HL-60 (cell line): ENCODE results near the gene CHTF18.

ENCODE experiments used
- DNase-seq, 2 experiments: peaks; one replicate each; pipeline ENCODE4 v3.0.0-alpha.2; 2010 to 2020; ENCODE audit warnings: low read depth in 1 of 2, low spot score in 1 of 2
- H3K27ac ChIP-seq: fragments of 250-450 bp; sonication (Bioruptor Pico); replicated peaks from 2 replicates; pipeline ENCODE4 v1.5.1; 2020; ENCODE audit warnings: mild to moderate bottlenecking, moderate library complexity
- H3K27me3 ChIP-seq: fragments of 250-450 bp; sonication (Bioruptor Pico); 2 replicates; pipeline ENCODE4 v1.5.1; 2021; ENCODE audit warnings: mild to moderate bottlenecking, moderate library complexity; ENCODE audit not compliant: insufficient read depth, poor library complexity, severe bottlenecking
- H3K4me3 ChIP-seq: replicated peaks from 2 replicates; pipeline ENCODE4 v1.5.1; 2011; ENCODE audit warnings: mild to moderate bottlenecking, control low read depth, low read length; ENCODE audit not compliant: insufficient read depth
- GABPA ChIP-seq: IDR thresholded peaks from 2 replicates; pipeline ENCODE4 v1.6.1; 2012; ENCODE audit warnings: low read depth
- POLR2AphosphoS5 ChIP-seq: IDR thresholded peaks from 2 replicates; pipeline ENCODE4 v1.6.1; 2012; ENCODE audit warnings: low read depth
- SPI1 ChIP-seq: IDR thresholded peaks from 2 replicates; pipeline ENCODE4 v1.6.1; 2012; ENCODE audit warnings: low read depth, mild to moderate bottlenecking, borderline replicate concordance
- TF ChIP-seq, protein P1 (sequence below): IDR thresholded peaks from one replicate; pipeline ENCODE4 v1.5.1; 2011; ENCODE audit warnings: low read length, control low read depth, inconsistent platforms; ENCODE audit not compliant: insufficient read depth
- TF ChIP-seq, protein P2 (sequence below): IDR thresholded peaks from 2 replicates; pipeline ENCODE4 v1.6.1; 2012; ENCODE audit warnings: low read depth; ENCODE audit not compliant: insufficient replicate concordance

The CHTF18 gene

DNA sequence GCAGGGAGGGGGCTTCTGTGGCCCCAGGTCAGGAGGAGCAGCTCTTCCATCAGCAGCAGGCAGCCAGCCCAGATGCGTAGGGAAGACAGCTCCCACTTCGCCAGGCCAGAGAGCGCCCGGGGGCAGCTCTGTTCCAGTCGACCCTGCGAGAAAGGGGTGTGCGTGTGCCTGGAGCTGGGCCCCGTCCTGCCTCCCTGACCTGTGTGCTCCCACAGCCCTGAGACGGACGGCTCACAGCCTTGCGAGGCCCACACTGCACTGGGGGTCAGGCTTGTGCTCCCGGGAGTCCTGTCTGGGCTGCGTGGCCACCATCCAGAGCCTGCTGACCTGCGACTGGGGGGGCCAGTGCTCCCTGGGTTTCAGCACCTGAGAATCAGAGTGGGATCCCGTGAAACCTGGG, 28.4 kb upstream of the CHTF18 start:
- TF ChIP-seq, protein P1, sequence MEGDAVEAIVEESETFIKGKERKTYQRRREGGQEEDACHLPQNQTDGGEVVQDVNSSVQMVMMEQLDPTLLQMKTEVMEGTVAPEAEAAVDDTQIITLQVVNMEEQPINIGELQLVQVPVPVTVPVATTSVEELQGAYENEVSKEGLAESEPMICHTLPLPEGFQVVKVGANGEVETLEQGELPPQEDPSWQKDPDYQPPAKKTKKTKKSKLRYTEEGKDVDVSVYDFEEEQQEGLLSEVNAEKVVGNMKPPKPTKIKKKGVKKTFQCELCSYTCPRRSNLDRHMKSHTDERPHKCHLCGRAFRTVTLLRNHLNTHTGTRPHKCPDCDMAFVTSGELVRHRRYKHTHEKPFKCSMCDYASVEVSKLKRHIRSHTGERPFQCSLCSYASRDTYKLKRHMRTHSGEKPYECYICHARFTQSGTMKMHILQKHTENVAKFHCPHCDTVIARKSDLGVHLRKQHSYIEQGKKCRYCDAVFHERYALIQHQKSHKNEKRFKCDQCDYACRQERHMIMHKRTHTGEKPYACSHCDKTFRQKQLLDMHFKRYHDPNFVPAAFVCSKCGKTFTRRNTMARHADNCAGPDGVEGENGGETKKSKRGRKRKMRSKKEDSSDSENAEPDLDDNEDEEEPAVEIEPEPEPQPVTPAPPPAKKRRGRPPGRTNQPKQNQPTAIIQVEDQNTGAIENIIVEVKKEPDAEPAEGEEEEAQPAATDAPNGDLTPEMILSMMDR, result no peak
- TF ChIP-seq POLR2AphosphoS5 (no peak), SPI1 (no peak), GABPA (no peak)
- TF ChIP-seq, protein P2, sequence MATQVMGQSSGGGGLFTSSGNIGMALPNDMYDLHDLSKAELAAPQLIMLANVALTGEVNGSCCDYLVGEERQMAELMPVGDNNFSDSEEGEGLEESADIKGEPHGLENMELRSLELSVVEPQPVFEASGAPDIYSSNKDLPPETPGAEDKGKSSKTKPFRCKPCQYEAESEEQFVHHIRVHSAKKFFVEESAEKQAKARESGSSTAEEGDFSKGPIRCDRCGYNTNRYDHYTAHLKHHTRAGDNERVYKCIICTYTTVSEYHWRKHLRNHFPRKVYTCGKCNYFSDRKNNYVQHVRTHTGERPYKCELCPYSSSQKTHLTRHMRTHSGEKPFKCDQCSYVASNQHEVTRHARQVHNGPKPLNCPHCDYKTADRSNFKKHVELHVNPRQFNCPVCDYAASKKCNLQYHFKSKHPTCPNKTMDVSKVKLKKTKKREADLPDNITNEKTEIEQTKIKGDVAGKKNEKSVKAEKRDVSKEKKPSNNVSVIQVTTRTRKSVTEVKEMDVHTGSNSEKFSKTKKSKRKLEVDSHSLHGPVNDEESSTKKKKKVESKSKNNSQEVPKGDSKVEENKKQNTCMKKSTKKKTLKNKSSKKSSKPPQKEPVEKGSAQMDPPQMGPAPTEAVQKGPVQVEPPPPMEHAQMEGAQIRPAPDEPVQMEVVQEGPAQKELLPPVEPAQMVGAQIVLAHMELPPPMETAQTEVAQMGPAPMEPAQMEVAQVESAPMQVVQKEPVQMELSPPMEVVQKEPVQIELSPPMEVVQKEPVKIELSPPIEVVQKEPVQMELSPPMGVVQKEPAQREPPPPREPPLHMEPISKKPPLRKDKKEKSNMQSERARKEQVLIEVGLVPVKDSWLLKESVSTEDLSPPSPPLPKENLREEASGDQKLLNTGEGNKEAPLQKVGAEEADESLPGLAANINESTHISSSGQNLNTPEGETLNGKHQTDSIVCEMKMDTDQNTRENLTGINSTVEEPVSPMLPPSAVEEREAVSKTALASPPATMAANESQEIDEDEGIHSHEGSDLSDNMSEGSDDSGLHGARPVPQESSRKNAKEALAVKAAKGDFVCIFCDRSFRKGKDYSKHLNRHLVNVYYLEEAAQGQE, result no peak
- DNase-seq, result no peak
- Histone ChIP-seq H3K4me3 (no peak overlapping the region), H3K27me3 (no peaks in the 10 kb centered on the region), H3K27ac (no peak overlapping the region)

DNA sequence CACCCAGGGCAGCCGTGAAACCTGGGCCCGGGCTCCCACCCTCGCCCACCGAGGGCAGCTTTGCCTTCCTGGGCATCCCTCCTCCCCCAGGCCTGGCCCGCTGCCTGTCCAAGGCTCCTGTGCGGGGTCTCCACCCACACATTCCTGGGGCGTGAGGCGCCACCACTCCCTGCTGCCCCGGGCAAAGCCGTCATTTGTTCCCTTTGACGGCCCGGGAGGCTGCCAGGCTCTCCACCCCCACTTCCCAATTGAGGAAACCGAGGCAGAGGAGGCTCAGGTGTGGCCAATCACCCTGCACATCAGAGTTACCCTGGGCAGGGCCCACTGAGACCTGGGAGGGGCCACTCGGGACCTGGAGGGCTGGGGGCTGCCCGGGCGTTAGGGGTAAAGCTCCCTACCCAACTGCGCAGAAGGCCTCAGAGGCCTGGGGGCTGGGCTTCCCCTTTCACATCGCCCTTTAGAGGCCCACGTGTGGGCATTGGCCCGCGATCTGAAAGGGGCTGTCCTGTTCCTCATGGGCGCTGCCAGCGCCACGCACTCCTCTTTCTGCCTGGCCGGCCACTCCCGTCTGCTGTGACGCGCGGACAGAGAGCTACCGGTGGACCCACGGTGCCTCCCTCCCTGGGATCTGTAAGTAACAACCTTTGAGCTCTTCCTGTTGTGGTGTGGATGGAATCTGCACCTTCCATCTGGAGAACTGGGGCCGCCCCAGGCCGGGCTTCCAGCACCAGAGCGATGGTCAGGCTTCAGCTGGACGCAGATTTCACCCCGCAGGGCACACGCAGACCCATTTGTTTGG, 27.7 kb upstream of the CHTF18 start, which contains the start of gene MSLN:
TSS of gene MSLN (plus strand) at position 190 of the 799 bp plus-strand sequence. CDS start 1,947 bp downstream, outside the sequence.
- no peaks in the 10 kb centered on the region for H3K27me3 ChIP-seq
- no peak within 1 kb of the TSS for H3K27ac ChIP-seq
- TF ChIP-seq, protein P1, result no peak
- TF ChIP-seq POLR2AphosphoS5 (no peak), GABPA (no peak), SPI1 (no peak)
- TF ChIP-seq, protein P2, result no peak
- no peak within 1 kb of the TSS for H3K4me3 ChIP-seq
- no peak for DNase-seq

DNA sequence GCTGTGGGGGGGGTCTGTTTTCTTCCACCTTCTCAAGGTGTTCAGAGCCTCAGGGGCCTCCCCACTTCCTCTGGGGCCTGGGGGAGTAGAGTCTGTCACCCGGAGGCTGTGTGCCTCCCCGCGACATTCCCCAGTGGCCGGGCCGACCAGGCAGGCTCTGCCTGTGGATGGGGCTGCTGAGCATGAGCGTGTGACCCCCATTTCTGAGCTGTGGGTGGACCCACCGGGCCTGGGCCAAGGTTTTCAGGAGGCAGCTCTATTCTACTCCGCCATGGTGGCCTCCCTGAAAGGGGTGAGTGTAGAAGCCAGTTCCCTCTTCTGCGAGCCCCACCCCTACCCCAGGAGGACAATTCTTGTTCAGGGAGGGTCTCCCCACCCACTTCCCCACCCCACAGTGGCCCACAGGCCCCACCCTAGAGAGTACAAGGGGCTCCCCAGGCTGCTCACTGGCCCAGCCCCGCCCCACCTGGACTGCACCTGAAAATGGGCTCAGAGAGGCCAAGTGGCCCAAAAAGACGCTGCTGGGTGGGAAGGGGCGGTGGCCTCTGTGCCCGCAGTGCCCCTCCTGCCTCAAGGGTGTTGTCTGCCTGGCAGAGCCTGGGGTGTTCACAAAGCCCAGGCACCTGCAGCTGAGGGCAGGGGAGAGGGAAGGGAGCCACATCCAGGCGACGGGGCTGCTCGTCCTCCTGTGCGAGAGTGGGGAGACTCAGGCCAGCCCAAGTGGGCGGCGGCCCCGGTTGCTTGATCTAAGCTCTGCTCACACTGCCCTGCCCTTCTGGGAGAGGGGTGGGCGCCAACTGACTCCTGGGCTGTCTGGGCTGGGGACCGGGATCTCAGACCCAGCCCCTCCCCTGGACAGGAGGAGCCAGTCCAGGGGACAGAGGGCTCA, 26.6 kb upstream of the CHTF18 start:
- no peak for DNase-seq
- Histone ChIP-seq H3K27ac (no peak overlapping the region), H3K4me3 (no peak overlapping the region), H3K27me3 (no peaks in the 10 kb centered on the region)
- TF ChIP-seq, protein P2, result no peak
- TF ChIP-seq GABPA (no peak), POLR2AphosphoS5 (no peak), SPI1 (no peak)
- TF ChIP-seq, protein P1, result no peak
